GM21528 (cell line): ENCODE data around the gene MAP2.
A peak's percentile ranks its signal among the peaks of the same experiment; 100 is the strongest.

Experiments
- ATAC-seq: cut with Tn5 transposase; IDR thresholded peaks from one replicate; pipeline ENCODE4 v1.9.1; 2021; ENCODE audit warnings: mild to moderate bottlenecking, moderate library complexity; ENCODE audit not compliant: unreplicated experiment, low FRiP score

Gene MAP2

GRCh38 chr2:209423562-209424198 is at the start of gene MAP2:
Gene MAP2 (plus strand): TSS chr2:209424047. CDS start chr2:209653171, 229,124 bp downstream.
- peak; percentile 99 for ATAC-seq

- ATAC-seq: no peak
Measured at GRCh38 chr2:209376686-209377085, 47.2 kb upstream of the MAP2 start.

GRCh38 chr2:209380293-209380692 is 43.6 kb upstream of the MAP2 start:
- ATAC-seq: peak; percentile 100

GRCh38 chr2:209381091-209381490 is 42.8 kb upstream of the MAP2 start:
- no peak for ATAC-seq

GRCh38 chr2:209382775-209383174 is 41.1 kb upstream of the MAP2 start:
- ATAC-seq: no peak

- no peak for ATAC-seq
Measured at GRCh38 chr2:209383212-209383611, 40.6 kb upstream of the MAP2 start.

- ATAC-seq: no peak
Measured at GRCh38 chr2:209387389-209387788, 36.5 kb upstream of the MAP2 start.

- ATAC-seq: no peak
Measured at GRCh38 chr2:209388446-209389037, 35.3 kb upstream of the MAP2 start.

GRCh38 chr2:209389171-209389618 is 34.7 kb upstream of the MAP2 start:
- ATAC-seq: no peak

- ATAC-seq: no peak
Measured at GRCh38 chr2:209390839-209391238, 33.0 kb upstream of the MAP2 start.

- no peak for ATAC-seq
Measured at GRCh38 chr2:209391776-209392401, 32.0 kb upstream of the MAP2 start.

- ATAC-seq: no peak
Measured at GRCh38 chr2:209395229-209395628, 28.6 kb upstream of the MAP2 start.

GRCh38 chr2:209395652-209396051 is 28.2 kb upstream of the MAP2 start:
- ATAC-seq: no peak

- no peak for ATAC-seq
Measured at GRCh38 chr2:209398463-209398862, 25.4 kb upstream of the MAP2 start.

- no peak for ATAC-seq
Measured at GRCh38 chr2:209401788-209402187, 22.1 kb upstream of the MAP2 start.

- no peak for ATAC-seq
Measured at GRCh38 chr2:209411296-209411695, 12.6 kb upstream of the MAP2 start.

- no peak for ATAC-seq
Measured at GRCh38 chr2:209411718-209412117, 12.1 kb upstream of the MAP2 start.

- no peak for ATAC-seq
Measured at GRCh38 chr2:209413311-209414014, 10.4 kb upstream of the MAP2 start.

GRCh38 chr2:209416913-209417312 is 6.9 kb upstream of the MAP2 start:
- no peak for ATAC-seq

GRCh38 chr2:209422191-209422754 is 1.6 kb upstream of the MAP2 start:
- no peak for ATAC-seq

- peak; percentile 35 for ATAC-seq
Measured at GRCh38 chr2:209424199-209424701, 403 bp downstream of the MAP2 start.
